HepG2 (cell line): ENCODE measurements around the gene CGB5.

Experiments used
- CREB1 ChIP-seq, 2 experiments: fragments of 450-650 bp in 1 of 2; IDR thresholded peaks; 2 replicates each; pipeline ENCODE4 v1.6.1; 2016 to 2017; ENCODE audit warnings: control low read depth in 1 of 2, mild to moderate bottlenecking in 1 of 2, missing compliant biosample characterization in 1 of 2, missing genetic modification characterization in 1 of 2
- JUN ChIP-seq: sonication (generic); formaldehyde crosslinking; IDR thresholded peaks from 2 replicates; pipeline ENCODE4 v1.4.0; 2020; ENCODE audit warnings: mild to moderate bottlenecking, missing genetic modification reagents
- KLF6 ChIP-seq: IDR thresholded peaks from 2 replicates; pipeline ENCODE4 v1.8.0; 2016; ENCODE audit warnings: missing biosample characterization, missing genetic modification reagents
- MTF1 ChIP-seq: sonication (generic); formaldehyde crosslinking; IDR thresholded peaks from 2 replicates; pipeline ENCODE4 v1.5.0; 2020; ENCODE audit warnings: missing genetic modification reagents
- NFE2 ChIP-seq: sonication (generic); formaldehyde crosslinking; IDR thresholded peaks from 2 replicates; pipeline ENCODE4 v1.4.0; 2020; ENCODE audit warnings: missing genetic modification reagents
- NFKB2 ChIP-seq: sonication (generic); formaldehyde crosslinking; IDR thresholded peaks from 2 replicates; pipeline ENCODE4 v1.4.0; 2020; ENCODE audit warnings: missing genetic modification reagents, borderline replicate concordance
- NKX3-1 ChIP-seq: sonication (generic); formaldehyde crosslinking; IDR thresholded peaks from 2 replicates; pipeline ENCODE4 v1.5.0; 2020; ENCODE audit warnings: missing genetic modification reagents
- NR3C1 ChIP-seq: sonication (generic); formaldehyde crosslinking; IDR thresholded peaks from 2 replicates; pipeline ENCODE4 v1.4.0; 2020; ENCODE audit warnings: missing genetic modification reagents
- SIN3A ChIP-seq: IDR thresholded peaks from 2 replicates; pipeline ENCODE4 v1.6.1; 2011; ENCODE audit warnings: low read depth, mild to moderate bottlenecking, control low read depth, low read length, borderline replicate concordance
- STAG1 ChIP-seq: sonication (generic); formaldehyde crosslinking; IDR thresholded peaks from 2 replicates; pipeline ENCODE4 v1.4.0; 2020; ENCODE audit warnings: missing genetic modification reagents
- ZFP36 ChIP-seq: fragments of 150-350 bp; IDR thresholded peaks from 2 replicates; pipeline ENCODE4 v1.6.1; 2018; ENCODE audit warnings: borderline replicate concordance, low read length, low read depth; ENCODE audit not compliant: partially characterized antibody
- ZNF589 ChIP-seq: sonication (generic); formaldehyde crosslinking; conservative IDR thresholded peaks from 2 replicates; pipeline ENCODE4 v1.8.0; 2022; ENCODE audit warnings: mild to moderate bottlenecking, moderate library complexity, missing genetic modification reagents
- TF ChIP-seq, protein P1 (sequence below): IDR thresholded peaks from 2 replicates; pipeline ENCODE4 v1.6.1; 2012; ENCODE audit warnings: inconsistent platforms
- TF ChIP-seq, protein P2 (sequence below), 2 experiments: IDR thresholded peaks; 2 replicates each; pipeline ENCODE4 v1.6.1; 2011 to 2012; ENCODE audit warnings: low read length in 2 of 2, borderline replicate concordance in 1 of 2, low read depth in 1 of 2, mild to moderate bottlenecking in 1 of 2, moderate library complexity in 1 of 2

DNA sequence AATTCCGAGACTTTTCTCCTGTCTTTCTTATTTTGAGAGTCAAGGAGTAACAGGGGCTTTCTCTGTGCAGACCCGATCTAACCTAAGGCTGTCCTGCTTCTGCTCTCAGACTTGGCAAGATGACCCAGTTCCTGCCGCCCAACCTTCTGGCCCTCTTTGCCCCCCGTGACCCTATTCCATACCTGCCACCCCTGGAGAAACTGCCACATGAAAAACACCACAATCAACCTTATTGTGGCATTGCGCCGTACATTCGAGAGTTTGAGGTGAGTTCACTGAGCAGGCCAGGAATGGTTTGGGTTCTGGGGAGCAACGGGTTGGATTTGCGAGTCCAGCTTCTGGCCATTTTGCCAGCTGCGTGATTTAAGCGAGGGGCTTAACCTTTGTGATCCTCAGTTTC is 42.6 kb downstream of the CGB5 start:
- TF ChIP-seq NKX3-1 (CRISPR knock-in tag) (no peak), NFE2 (no peak), NR3C1 (CRISPR knock-in tag) (no peak), KLF6 (CRISPR knock-in tag) (no peak), NFKB2 (CRISPR knock-in tag) (no peak), SIN3A (no peak), STAG1 (CRISPR knock-in tag) (no peak), JUN (CRISPR knock-in tag) (no peak), ZFP36 (no peak), MTF1 (CRISPR knock-in tag) (no peak), ZNF589 (CRISPR knock-in tag) (no peak), CREB1 (IDR thresholded peaks at IDR 0.05) (no peak), CREB1 (CRISPR knock-in tag; IDR thresholded peaks at IDR 0.05) (no peak)
- TF ChIP-seq, protein P1, sequence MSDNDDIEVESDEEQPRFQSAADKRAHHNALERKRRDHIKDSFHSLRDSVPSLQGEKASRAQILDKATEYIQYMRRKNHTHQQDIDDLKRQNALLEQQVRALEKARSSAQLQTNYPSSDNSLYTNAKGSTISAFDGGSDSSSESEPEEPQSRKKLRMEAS: no peak
- TF ChIP-seq, protein P2, sequence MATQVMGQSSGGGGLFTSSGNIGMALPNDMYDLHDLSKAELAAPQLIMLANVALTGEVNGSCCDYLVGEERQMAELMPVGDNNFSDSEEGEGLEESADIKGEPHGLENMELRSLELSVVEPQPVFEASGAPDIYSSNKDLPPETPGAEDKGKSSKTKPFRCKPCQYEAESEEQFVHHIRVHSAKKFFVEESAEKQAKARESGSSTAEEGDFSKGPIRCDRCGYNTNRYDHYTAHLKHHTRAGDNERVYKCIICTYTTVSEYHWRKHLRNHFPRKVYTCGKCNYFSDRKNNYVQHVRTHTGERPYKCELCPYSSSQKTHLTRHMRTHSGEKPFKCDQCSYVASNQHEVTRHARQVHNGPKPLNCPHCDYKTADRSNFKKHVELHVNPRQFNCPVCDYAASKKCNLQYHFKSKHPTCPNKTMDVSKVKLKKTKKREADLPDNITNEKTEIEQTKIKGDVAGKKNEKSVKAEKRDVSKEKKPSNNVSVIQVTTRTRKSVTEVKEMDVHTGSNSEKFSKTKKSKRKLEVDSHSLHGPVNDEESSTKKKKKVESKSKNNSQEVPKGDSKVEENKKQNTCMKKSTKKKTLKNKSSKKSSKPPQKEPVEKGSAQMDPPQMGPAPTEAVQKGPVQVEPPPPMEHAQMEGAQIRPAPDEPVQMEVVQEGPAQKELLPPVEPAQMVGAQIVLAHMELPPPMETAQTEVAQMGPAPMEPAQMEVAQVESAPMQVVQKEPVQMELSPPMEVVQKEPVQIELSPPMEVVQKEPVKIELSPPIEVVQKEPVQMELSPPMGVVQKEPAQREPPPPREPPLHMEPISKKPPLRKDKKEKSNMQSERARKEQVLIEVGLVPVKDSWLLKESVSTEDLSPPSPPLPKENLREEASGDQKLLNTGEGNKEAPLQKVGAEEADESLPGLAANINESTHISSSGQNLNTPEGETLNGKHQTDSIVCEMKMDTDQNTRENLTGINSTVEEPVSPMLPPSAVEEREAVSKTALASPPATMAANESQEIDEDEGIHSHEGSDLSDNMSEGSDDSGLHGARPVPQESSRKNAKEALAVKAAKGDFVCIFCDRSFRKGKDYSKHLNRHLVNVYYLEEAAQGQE (IDR thresholded peaks at IDR 0.05; ENCODE audit: borderline replicate concordance in 1 of 2, low read depth in 1 of 2, low read length in 2 of 2): no peak
